GM23338 (cell line): Measurements from ENCODE around the gene NRIP1. TPM values are rescaled to one million over a fixed set of nuclear protein-coding genes. Genes with fewer than 3 reads are reported as not detected.
"Not testable (repeated sequence)": the region's sequence is repeated elsewhere in the genome, so short reads cannot be mapped to it uniquely, and the experiment has no call there.

Experiments
- ATAC-seq: fragments of 200-7000 bp; cut with Tn5 transposase; 3 replicates; pipeline ENCODE4 v1.9.1; 2020
- DNase-seq: peaks from one replicate; pipeline ENCODE4 v3.0.0-alpha.2; 2015; ENCODE audit warnings: low spot score
- H2AFZ ChIP-seq: fragments of 200-600 bp; sonication (generic); 2 replicates; pipeline ENCODE4 v1.8.0; 2016; ENCODE audit warnings: antibody characterized with exemption, mild to moderate bottlenecking, moderate library complexity
- H3F3A ChIP-seq: fragments of 200-600 bp; sonication (generic); replicated peaks from 2 replicates; pipeline ENCODE4 v1.8.0; 2017; ENCODE audit warnings: antibody characterized with exemption, mixed run types, low read depth
- H3K27ac ChIP-seq: fragments of 200-600 bp; sonication (generic); 2 replicates; pipeline ENCODE4 v1.6.1; 2016; ENCODE audit warnings: low read depth
- H3K27me3 ChIP-seq: fragments of 200-600 bp; sonication (generic); 2 replicates; pipeline ENCODE4 v1.8.0; 2016; ENCODE audit warnings: mild to moderate bottlenecking, mixed run types, moderate library complexity; ENCODE audit not compliant: insufficient read depth
- H3K36me3 ChIP-seq: fragments of 200-600 bp; sonication (generic); 2 replicates; pipeline ENCODE4 v1.8.0; 2016; ENCODE audit warnings: mild to moderate bottlenecking; ENCODE audit not compliant: insufficient read depth
- H3K4me1 ChIP-seq: fragments of 200-600 bp; sonication (generic); 2 replicates; pipeline ENCODE4 v1.8.0; 2016; ENCODE audit warnings: mild to moderate bottlenecking, moderate library complexity; ENCODE audit not compliant: insufficient read depth
- H3K4me2 ChIP-seq: fragments of 200-600 bp; sonication (generic); 2 replicates; pipeline ENCODE4 v1.7.1; 2017; ENCODE audit warnings: mixed run types
- H3K4me3 ChIP-seq: fragments of 200-600 bp; sonication (generic); 2 replicates; pipeline ENCODE4 v1.6.1; 2016; ENCODE audit warnings: mixed run types
- H3K79me2 ChIP-seq: fragments of 200-600 bp; sonication (generic); replicated peaks from 2 replicates; pipeline ENCODE4 v1.8.0; 2017; ENCODE audit warnings: mild to moderate bottlenecking; ENCODE audit not compliant: insufficient read depth
- H3K9me2 ChIP-seq: fragments of 200-600 bp; sonication (generic); 2 replicates; pipeline ENCODE4 v1.8.0; 2017; ENCODE audit not compliant: insufficient read depth
- H4K20me1 ChIP-seq: fragments of 200-600 bp; sonication (generic); replicated peaks from 2 replicates; pipeline ENCODE4 v1.8.0; 2017; ENCODE audit warnings: mild to moderate bottlenecking; ENCODE audit not compliant: insufficient read depth
- H3K27ac Mint-ChIP-seq: 2 replicates; pipeline ENCODE4 v1.8.0; 2020; ENCODE audit warnings: inconsistent platforms, mild to moderate bottlenecking, moderate library complexity, mixed read lengths
- H3K27me3 Mint-ChIP-seq: 3 replicates; pipeline ENCODE4 v1.8.0; 2022; ENCODE audit warnings: low read depth, mild to moderate bottlenecking, moderate library complexity, mixed read lengths, inconsistent platforms; ENCODE audit not compliant: insufficient read depth, poor library complexity
- H3K36me3 Mint-ChIP-seq: 3 replicates; pipeline ENCODE4 v1.8.0; 2021; ENCODE audit warnings: low read depth, mild to moderate bottlenecking, inconsistent platforms, moderate library complexity, mixed read lengths
- H3K4me1 Mint-ChIP-seq: 3 replicates; pipeline ENCODE4 v1.8.0; 2020; ENCODE audit warnings: mild to moderate bottlenecking, inconsistent platforms, mixed read lengths
- H3K4me3 Mint-ChIP-seq: 3 replicates; pipeline ENCODE4 v1.8.0; 2021; ENCODE audit warnings: moderate library complexity, mild to moderate bottlenecking, inconsistent platforms, mixed read lengths
- H3K9me3 Mint-ChIP-seq: 3 replicates; pipeline ENCODE4 v1.8.0; 2020; ENCODE audit warnings: moderate library complexity, mild to moderate bottlenecking, inconsistent platforms, mixed read lengths
- CREB1 ChIP-seq: fragments of 250-450 bp; sonication (Bioruptor Pico); IDR thresholded peaks from 2 replicates; pipeline ENCODE4 v1.5.0; 2020; ENCODE audit warnings: low read depth, mild to moderate bottlenecking, moderate library complexity
- CTCF ChIP-seq, 2 experiments: fragments of 200-600 bp in 1 of 2; sonication (generic) in 1 of 2; conservative IDR thresholded peaks; 2 replicates each; pipeline versions ENCODE4 v1.5.1 to v1.6.1; 2016 to 2017; ENCODE audit warnings: antibody characterized with exemption in 2 of 2, low read depth in 2 of 2, mild to moderate bottlenecking in 2 of 2, moderate library complexity in 1 of 2
- EZH2phosphoT487 ChIP-seq: fragments of 200-600 bp; sonication (generic); IDR thresholded peaks from one replicate; pipeline ENCODE4 v1.8.1; 2018; ENCODE audit warnings: antibody characterized with exemption; ENCODE audit not compliant: unreplicated experiment
- NANOG ChIP-seq: IDR thresholded peaks from 2 replicates; pipeline ENCODE4 v1.6.1; 2016; ENCODE audit warnings: antibody characterized with exemption, borderline replicate concordance
- POLR2AphosphoS5 ChIP-seq: IDR thresholded peaks from 2 replicates; pipeline ENCODE4 v1.6.1; 2016; ENCODE audit warnings: antibody characterized with exemption, low read depth
- STAT1 ChIP-seq: IDR thresholded peaks from one replicate; pipeline ENCODE4 v1.6.1; 2016; ENCODE audit warnings: antibody characterized with exemption; ENCODE audit not compliant: unreplicated experiment
- ZNF114 ChIP-seq: fragments of 250-450 bp; sonication (Bioruptor Pico); IDR thresholded peaks from 2 replicates; pipeline ENCODE4 v1.5.0; 2020; ENCODE audit warnings: mild to moderate bottlenecking, moderate library complexity
- polyA plus RNA-seq: library from polyadenylated mRNA; unstranded; fragments of >200 nt; fragmentation: Nextera tagmentation; extraction: Ambion mirVana; gene quantifications from 2 replicates; pipeline ENCODE4 v1.2.1, GENCODE V29; 2016
- total RNA-seq: library from RNA; depleted of rRNA; stranded (reverse); fragments of >200 nt; shearing (Covaris generic); gene quantifications from 2 replicates; pipeline ENCODE4 v1.2.3, GENCODE V29; 2014
- TF ChIP-seq, protein P1 (sequence below): IDR thresholded peaks from 2 replicates; pipeline ENCODE4 v1.6.1; 2016; ENCODE audit warnings: antibody characterized with exemption
- TF ChIP-seq, protein P2 (sequence below): IDR thresholded peaks from one replicate; pipeline ENCODE4 v1.6.1; 2018; ENCODE audit warnings: antibody characterized with exemption; ENCODE audit not compliant: unreplicated experiment

Gene NRIP1
- total and polyA plus RNA-seq, 2 experiments from 2014 or later, result 3.0 to 9.0 TPM

- Histone ChIP-seq H3K4me3 (no peak overlapping the region), H3K4me1 (peaks cover 6% of the 10 kb centered on the region; the same call in 1 of the 2 replicates), H3K79me2 (no peaks in the 10 kb centered on the region), H2AFZ (no peak overlapping the region; the same call in 1 of the 2 replicates), H3K9me2 (peaks cover 4% of the 10 kb centered on the region; the same call in 1 of the 2 replicates), H4K20me1 (no peaks in the 10 kb centered on the region), H3F3A (no peaks in the 10 kb centered on the region), H3K27me3 (no peaks in the 10 kb centered on the region), H3K36me3 (0 out of 2 replicates have a peak, but pooled peaks cover 3% of the 10 kb centered on the region), H3K27ac (no peak overlapping the region), H3K4me2 (no peak overlapping the region)
- Mint-ChIP-seq H3K27me3 (peaks cover 4% of the 10 kb centered on the region), H3K36me3 (peaks cover 31% of the 10 kb centered on the region), H3K9me3 (peaks cover 33% of the 10 kb centered on the region), H3K4me1 (peaks cover 20% of the 10 kb centered on the region), H3K4me3 (no peak overlapping the region), H3K27ac (no peak overlapping the region)
- no peak for DNase-seq
- TF ChIP-seq CREB1 (CRISPR knock-in tag) (no peak), CTCF (conservative IDR thresholded peaks at IDR 0.05; ENCODE audit: low read depth in 2 of 2) (no peak), ZNF114 (CRISPR knock-in tag) (no peak), POLR2AphosphoS5 (no peak), EZH2phosphoT487 (no peak)
- TF ChIP-seq, protein P1, sequence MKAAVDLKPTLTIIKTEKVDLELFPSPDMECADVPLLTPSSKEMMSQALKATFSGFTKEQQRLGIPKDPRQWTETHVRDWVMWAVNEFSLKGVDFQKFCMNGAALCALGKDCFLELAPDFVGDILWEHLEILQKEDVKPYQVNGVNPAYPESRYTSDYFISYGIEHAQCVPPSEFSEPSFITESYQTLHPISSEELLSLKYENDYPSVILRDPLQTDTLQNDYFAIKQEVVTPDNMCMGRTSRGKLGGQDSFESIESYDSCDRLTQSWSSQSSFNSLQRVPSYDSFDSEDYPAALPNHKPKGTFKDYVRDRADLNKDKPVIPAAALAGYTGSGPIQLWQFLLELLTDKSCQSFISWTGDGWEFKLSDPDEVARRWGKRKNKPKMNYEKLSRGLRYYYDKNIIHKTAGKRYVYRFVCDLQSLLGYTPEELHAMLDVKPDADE, result no peak
- ATAC-seq, result no peak
These were observed 121.9 kb downstream of the NRIP1 start for GRCh38 chr21:14942801-14943490.

- H3K9me3 Mint-ChIP-seq, DNase-seq, H3K27ac ChIP-seq, H3K36me3 Mint-ChIP-seq, H3K9me2 ChIP-seq, H3F3A ChIP-seq, H3K4me3 Mint-ChIP-seq, H2AFZ ChIP-seq, H3K79me2 ChIP-seq, H3K27me3 ChIP-seq, H3K27me3 Mint-ChIP-seq, H3K27ac Mint-ChIP-seq, H3K4me1 Mint-ChIP-seq, ATAC-seq, H3K4me3 ChIP-seq, H4K20me1 ChIP-seq, H3K36me3 ChIP-seq, H3K4me1 ChIP-seq, H3K4me2 ChIP-seq: not testable (repeated sequence)
These were observed 137.5 kb downstream of the NRIP1 start for GRCh38 chr21:14927324-14927723.

GRCh38 chr21:14926186-14926585 is 138.6 kb downstream of the NRIP1 start:
- H3K36me3 Mint-ChIP-seq, result no peaks in the 10 kb centered on the region; the same call in 2 of the 3 replicates
- Histone ChIP-seq H4K20me1 (no peaks in the 10 kb centered on the region), H3K4me3 (no peak overlapping the region), H3K79me2 (no peaks in the 10 kb centered on the region), H3K36me3 (no peaks in the 10 kb centered on the region; the same call in 1 of the 2 replicates), H3K4me1 (no peaks in the 10 kb centered on the region), H3K9me2 (no peaks in the 10 kb centered on the region), H3K4me2 (no peak overlapping the region), H2AFZ (no peak overlapping the region), H3K27ac (no peak overlapping the region), H3K27me3 (no peaks in the 10 kb centered on the region), H3F3A (no peaks in the 10 kb centered on the region)
- peaks cover 3% of the 10 kb centered on the region; the same call in 1 of the 3 replicates for H3K4me1 Mint-ChIP-seq
- H3K4me3 Mint-ChIP-seq, result no peak overlapping the region
- H3K27me3 Mint-ChIP-seq, result no peaks in the 10 kb centered on the region
- H3K27ac Mint-ChIP-seq, result no peak overlapping the region
- no peak for ATAC-seq
- H3K9me3 Mint-ChIP-seq, result peaks cover 3% of the 10 kb centered on the region; the same call in 1 of the 3 replicates
- no peak for DNase-seq
- TF ChIP-seq EZH2phosphoT487 (no peak), NANOG (no peak), STAT1 (no peak), CTCF (conservative IDR thresholded peaks at IDR 0.05; ENCODE audit: low read depth in 2 of 2) (no peak), ZNF114 (CRISPR knock-in tag) (no peak)
- TF ChIP-seq, protein P2, sequence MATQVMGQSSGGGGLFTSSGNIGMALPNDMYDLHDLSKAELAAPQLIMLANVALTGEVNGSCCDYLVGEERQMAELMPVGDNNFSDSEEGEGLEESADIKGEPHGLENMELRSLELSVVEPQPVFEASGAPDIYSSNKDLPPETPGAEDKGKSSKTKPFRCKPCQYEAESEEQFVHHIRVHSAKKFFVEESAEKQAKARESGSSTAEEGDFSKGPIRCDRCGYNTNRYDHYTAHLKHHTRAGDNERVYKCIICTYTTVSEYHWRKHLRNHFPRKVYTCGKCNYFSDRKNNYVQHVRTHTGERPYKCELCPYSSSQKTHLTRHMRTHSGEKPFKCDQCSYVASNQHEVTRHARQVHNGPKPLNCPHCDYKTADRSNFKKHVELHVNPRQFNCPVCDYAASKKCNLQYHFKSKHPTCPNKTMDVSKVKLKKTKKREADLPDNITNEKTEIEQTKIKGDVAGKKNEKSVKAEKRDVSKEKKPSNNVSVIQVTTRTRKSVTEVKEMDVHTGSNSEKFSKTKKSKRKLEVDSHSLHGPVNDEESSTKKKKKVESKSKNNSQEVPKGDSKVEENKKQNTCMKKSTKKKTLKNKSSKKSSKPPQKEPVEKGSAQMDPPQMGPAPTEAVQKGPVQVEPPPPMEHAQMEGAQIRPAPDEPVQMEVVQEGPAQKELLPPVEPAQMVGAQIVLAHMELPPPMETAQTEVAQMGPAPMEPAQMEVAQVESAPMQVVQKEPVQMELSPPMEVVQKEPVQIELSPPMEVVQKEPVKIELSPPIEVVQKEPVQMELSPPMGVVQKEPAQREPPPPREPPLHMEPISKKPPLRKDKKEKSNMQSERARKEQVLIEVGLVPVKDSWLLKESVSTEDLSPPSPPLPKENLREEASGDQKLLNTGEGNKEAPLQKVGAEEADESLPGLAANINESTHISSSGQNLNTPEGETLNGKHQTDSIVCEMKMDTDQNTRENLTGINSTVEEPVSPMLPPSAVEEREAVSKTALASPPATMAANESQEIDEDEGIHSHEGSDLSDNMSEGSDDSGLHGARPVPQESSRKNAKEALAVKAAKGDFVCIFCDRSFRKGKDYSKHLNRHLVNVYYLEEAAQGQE, result no peak
